Panc1 (cell line): ENCODE data around the gene NTN4. TPM values are rescaled to one million over a fixed set of nuclear protein-coding genes. Genes with fewer than 3 reads are reported as not detected.
"Not testable (repeated sequence)": the region's sequence is repeated elsewhere in the genome, so short reads cannot be mapped to it uniquely, and the experiment has no call there.

Source experiments
- ATAC-seq: fragments of 200-7000 bp; cut with Tn5 transposase; 2 replicates; pipeline ENCODE4 v1.9.1; 2020; ENCODE audit warnings: mild to moderate bottlenecking, moderate library complexity
- BruUV-seq: library from RNA; stranded (reverse); fragments of 400-500 nt; replicated peaks from 2 replicates; lab custom pipeline; 2021; lab: Mats Ljungman, UMichigan
- CTCF ChIA-PET: fragments of 300-600 bp; sonication (Branson Sonifier 250); formaldehyde crosslinking; loops from one replicate; lab custom pipeline; 2022; ENCODE audit warnings: antibody characterized with exemption; lab: Charles Lee
- POLR2A ChIA-PET: fragments of 300-600 bp; sonication (Branson Sonifier 250); formaldehyde crosslinking; loops from one replicate; lab custom pipeline; 2022; ENCODE audit warnings: antibody characterized with exemption; lab: Charles Lee
- DNase-seq: peaks from one replicate; pipeline ENCODE4 v3.0.0-alpha.2; 2010; ENCODE audit warnings: low read depth, low spot score
- H3K27ac ChIP-seq: 2 replicates; pipeline ENCODE4 v1.5.1; 2011; ENCODE audit warnings: mild to moderate bottlenecking, low read length, inconsistent platforms
- H3K27me3 ChIP-seq: fragments of 200-500 bp; sonication (Bioruptor generic); 2 replicates; pipeline ENCODE4 v1.6.0; 2014; ENCODE audit warnings: low read length, inconsistent platforms; ENCODE audit not compliant: control insufficient read depth, insufficient read depth
- H3K36me3 ChIP-seq: fragments of 200-500 bp; sonication (Bioruptor generic); 2 replicates; pipeline ENCODE4 v1.5.1; 2014; ENCODE audit warnings: inconsistent platforms, mild to moderate bottlenecking, low read length, moderate library complexity; ENCODE audit not compliant: control insufficient read depth, insufficient read depth
- H3K4me1 ChIP-seq: 2 replicates; pipeline ENCODE4 v1.5.1; 2011; ENCODE audit warnings: inconsistent platforms, mild to moderate bottlenecking, low read length, moderate library complexity; ENCODE audit not compliant: control insufficient read depth, insufficient read depth
- H3K4me3 ChIP-seq, 2 experiments: 2 replicates each; pipeline ENCODE4 v1.5.1; 2011 to 2012; ENCODE audit warnings: low read depth in 2 of 2, low read length in 2 of 2, mild to moderate bottlenecking in 2 of 2, inconsistent platforms in 1 of 2, moderate library complexity in 1 of 2
- H3K9me3 ChIP-seq: fragments of 200-500 bp; sonication (Bioruptor generic); 2 replicates; pipeline ENCODE4 v1.5.1; 2014; ENCODE audit warnings: low read depth, mild to moderate bottlenecking, inconsistent platforms, low read length, moderate library complexity; ENCODE audit not compliant: control insufficient read depth, insufficient read depth
- POLR2AphosphoS5 ChIP-seq: IDR thresholded peaks from 2 replicates; pipeline ENCODE4 v1.6.1; 2012; ENCODE audit warnings: mild to moderate bottlenecking, low read depth, low read length, moderate library complexity
- SIN3A ChIP-seq: IDR thresholded peaks from 2 replicates; pipeline ENCODE4 v1.6.1; 2012; ENCODE audit warnings: low read depth, mild to moderate bottlenecking, low read length, moderate library complexity, borderline replicate concordance; ENCODE audit not compliant: insufficient read depth
- TCF7L2 ChIP-seq: IDR thresholded peaks from 2 replicates; pipeline ENCODE4 v1.6.1; 2011; ENCODE audit warnings: mild to moderate bottlenecking, low read depth, low read length, inconsistent platforms
- in situ Hi-C: cut with HindIII; loops from 2 replicates; pipeline ENCODE4 v1.10.0; 2016; ENCODE audit warnings: low sequenced_read_pairs, low pct_unique_long_range_greater_than_20kb
- intact Hi-C: fragments of 100-400 bp; cut with micrococcal nuclease; formaldehyde crosslinking; loops from one replicate; pipeline ENCODE4 v1.10.0; 2022; ENCODE audit not compliant: unreplicated experiment
- total RNA-seq: library from RNA; stranded (reverse); gene quantifications from one replicate; pipeline ENCODE4 v1.2.1, GENCODE V29; 2021; ENCODE audit not compliant: unreplicated experiment
- TF ChIP-seq, protein P1 (sequence below): fragments of 450-650 bp; IDR thresholded peaks from 2 replicates; pipeline ENCODE4 v1.5.1; 2017; ENCODE audit warnings: mild to moderate bottlenecking
- TF ChIP-seq, protein P2 (sequence below), 2 experiments: IDR thresholded peaks; 2 replicates each; pipeline ENCODE4 v1.6.1; 2011 to 2012; ENCODE audit warnings: low read depth in 2 of 2, control low read depth in 1 of 2, low read length in 1 of 2, mild to moderate bottlenecking in 1 of 2, moderate library complexity in 1 of 2; ENCODE audit not compliant: insufficient read depth in 1 of 2

NTN4 gene
- total RNA-seq, 1 experiment from 2014 or later: 17.1 TPM

DNA sequence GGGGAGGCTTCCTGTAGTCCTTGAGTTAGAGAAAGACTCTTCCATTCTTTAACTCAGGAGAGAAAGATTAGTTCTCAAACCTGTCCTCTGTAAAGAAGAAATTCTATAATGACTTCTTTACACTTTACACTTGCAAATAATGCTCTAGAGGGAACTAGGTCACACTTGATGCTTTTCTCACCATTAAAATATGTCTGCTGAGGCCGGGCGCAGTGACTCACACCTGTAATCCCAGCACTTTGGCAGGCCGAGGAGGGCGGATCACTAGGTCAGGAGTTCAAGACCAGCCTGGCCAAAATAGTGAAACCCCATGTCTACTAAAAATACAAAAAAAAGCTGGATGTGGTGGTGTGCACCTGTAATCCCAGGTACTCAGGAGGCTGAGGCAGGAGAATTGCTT, 6.3 kb downstream of the NTN4 start:
- TF ChIP-seq, protein P1, sequence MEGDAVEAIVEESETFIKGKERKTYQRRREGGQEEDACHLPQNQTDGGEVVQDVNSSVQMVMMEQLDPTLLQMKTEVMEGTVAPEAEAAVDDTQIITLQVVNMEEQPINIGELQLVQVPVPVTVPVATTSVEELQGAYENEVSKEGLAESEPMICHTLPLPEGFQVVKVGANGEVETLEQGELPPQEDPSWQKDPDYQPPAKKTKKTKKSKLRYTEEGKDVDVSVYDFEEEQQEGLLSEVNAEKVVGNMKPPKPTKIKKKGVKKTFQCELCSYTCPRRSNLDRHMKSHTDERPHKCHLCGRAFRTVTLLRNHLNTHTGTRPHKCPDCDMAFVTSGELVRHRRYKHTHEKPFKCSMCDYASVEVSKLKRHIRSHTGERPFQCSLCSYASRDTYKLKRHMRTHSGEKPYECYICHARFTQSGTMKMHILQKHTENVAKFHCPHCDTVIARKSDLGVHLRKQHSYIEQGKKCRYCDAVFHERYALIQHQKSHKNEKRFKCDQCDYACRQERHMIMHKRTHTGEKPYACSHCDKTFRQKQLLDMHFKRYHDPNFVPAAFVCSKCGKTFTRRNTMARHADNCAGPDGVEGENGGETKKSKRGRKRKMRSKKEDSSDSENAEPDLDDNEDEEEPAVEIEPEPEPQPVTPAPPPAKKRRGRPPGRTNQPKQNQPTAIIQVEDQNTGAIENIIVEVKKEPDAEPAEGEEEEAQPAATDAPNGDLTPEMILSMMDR: no peak
- TF ChIP-seq SIN3A (no peak), POLR2AphosphoS5 (no peak), TCF7L2 (no peak)
- TF ChIP-seq, protein P2, sequence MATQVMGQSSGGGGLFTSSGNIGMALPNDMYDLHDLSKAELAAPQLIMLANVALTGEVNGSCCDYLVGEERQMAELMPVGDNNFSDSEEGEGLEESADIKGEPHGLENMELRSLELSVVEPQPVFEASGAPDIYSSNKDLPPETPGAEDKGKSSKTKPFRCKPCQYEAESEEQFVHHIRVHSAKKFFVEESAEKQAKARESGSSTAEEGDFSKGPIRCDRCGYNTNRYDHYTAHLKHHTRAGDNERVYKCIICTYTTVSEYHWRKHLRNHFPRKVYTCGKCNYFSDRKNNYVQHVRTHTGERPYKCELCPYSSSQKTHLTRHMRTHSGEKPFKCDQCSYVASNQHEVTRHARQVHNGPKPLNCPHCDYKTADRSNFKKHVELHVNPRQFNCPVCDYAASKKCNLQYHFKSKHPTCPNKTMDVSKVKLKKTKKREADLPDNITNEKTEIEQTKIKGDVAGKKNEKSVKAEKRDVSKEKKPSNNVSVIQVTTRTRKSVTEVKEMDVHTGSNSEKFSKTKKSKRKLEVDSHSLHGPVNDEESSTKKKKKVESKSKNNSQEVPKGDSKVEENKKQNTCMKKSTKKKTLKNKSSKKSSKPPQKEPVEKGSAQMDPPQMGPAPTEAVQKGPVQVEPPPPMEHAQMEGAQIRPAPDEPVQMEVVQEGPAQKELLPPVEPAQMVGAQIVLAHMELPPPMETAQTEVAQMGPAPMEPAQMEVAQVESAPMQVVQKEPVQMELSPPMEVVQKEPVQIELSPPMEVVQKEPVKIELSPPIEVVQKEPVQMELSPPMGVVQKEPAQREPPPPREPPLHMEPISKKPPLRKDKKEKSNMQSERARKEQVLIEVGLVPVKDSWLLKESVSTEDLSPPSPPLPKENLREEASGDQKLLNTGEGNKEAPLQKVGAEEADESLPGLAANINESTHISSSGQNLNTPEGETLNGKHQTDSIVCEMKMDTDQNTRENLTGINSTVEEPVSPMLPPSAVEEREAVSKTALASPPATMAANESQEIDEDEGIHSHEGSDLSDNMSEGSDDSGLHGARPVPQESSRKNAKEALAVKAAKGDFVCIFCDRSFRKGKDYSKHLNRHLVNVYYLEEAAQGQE (IDR thresholded peaks at IDR 0.05; ENCODE audit: insufficient read depth in 1 of 2, low read depth in 2 of 2, low read length in 1 of 2): no peak
- DNase-seq (no peak), ATAC-seq (no peak)
- no peaks in the 10 kb centered on the region for H3K9me3 ChIP-seq
- intact Hi-C loops: no loop called here
- CTCF ChIA-PET: no interaction called here
- no peak overlapping the region for H3K4me3 ChIP-seq
- POLR2A ChIA-PET: no interaction called here
- H3K4me1 ChIP-seq: 0 out of 2 replicates have a peak, but pooled peaks cover 2% of the 10 kb centered on the region
- in situ Hi-C loops: no loop called here
- no peaks in the 10 kb centered on the region; the same call in 1 of the 2 replicates for H3K36me3 ChIP-seq
- H3K27ac ChIP-seq: no peak overlapping the region
- peaks cover 7% of the 10 kb centered on the region for H3K27me3 ChIP-seq
- BruUV-seq: no TSS peak

DNA sequence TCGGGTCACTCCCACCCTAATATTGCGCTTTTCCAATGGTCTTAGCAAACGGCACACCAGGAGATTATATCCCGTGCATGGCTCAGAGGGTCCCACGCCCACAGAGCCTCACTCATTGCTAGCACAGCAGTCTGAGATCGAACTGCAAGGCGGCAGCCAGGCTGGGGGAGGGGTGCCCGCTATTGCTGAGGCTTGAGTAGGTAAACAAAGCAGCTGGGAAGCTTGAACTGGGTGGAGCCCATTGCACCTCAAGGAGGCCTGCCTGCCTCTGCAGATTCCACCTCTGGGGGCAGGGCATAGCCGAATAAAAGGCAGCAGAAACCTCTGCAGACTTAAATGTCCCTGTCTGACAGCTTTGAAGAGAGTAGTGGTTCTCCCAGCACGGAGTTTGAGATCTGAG, 15.1 kb downstream of the NTN4 start:
- H3K36me3 ChIP-seq, CTCF ChIA-PET, intact Hi-C loops, H3K4me3 ChIP-seq, DNase-seq, BruUV-seq, H3K9me3 ChIP-seq, H3K27me3 ChIP-seq, in situ Hi-C loops, ATAC-seq, H3K27ac ChIP-seq, H3K4me1 ChIP-seq, POLR2A ChIA-PET: not testable (repeated sequence)

DNA sequence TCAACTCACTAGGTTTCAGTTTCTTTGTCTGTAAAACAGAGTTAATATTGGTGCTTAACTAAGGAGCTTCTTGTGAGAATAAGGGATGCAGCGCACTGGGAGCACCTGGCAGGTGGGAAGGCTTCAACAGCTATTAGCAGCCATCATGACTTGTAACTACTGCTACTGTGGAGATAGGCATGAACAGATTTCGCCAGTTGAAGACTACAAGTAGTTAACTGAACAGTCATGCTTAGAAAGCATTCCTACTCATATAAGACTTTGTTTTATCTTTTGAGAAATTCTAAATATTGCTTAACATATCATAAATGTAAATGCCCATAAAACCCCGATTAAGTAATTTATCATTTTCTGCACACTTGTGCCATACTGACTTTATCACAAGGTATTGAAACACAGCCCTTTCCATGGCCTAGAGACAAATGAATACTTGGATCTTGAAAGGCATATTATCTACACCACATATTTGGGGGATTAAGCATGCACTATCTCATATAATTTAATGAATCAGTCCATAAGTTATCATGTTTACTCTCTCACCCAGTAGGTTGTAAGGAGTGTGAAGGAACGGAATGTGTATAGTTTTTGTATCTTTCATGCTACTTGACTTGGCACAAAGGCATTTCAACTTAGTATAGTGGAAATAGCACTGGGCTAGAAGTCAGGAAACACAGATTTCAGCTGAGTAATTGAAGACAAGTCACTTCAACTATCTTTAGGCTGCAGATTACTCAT, 16.1 kb downstream of the NTN4 start:
- Histone ChIP-seq H3K9me3 (no peaks in the 10 kb centered on the region), H3K27ac (no peak overlapping the region), H3K4me1 (no peaks in the 10 kb centered on the region), H3K36me3 (no peaks in the 10 kb centered on the region; the same call in 1 of the 2 replicates), H3K27me3 (no peaks in the 10 kb centered on the region), H3K4me3 (no peak overlapping the region)
- in situ Hi-C loops: no loop called here
- no peak for ATAC-seq
- ChIA-PET CTCF (interaction anchor here (0.6 to 0.7 kb wide), 2 partner anchors 188 to 594 kb away, joined by 3 to 4 read pairs; no protein-coding TSS in a partner anchor), POLR2A (no interaction called here)
- BruUV-seq: no TSS peak
- intact Hi-C loops: no loop called here
- no peak for DNase-seq
- TF ChIP-seq POLR2AphosphoS5: no peak
- no peak for TF ChIP-seq TCF7L2
- TF ChIP-seq, protein P2 (IDR thresholded peaks at IDR 0.05; ENCODE audit: insufficient read depth in 1 of 2, low read depth in 2 of 2, low read length in 1 of 2): no peak
- TF ChIP-seq, protein P1: no peak
- no peak for TF ChIP-seq SIN3A
